ENCODE results near the gene DIPK1A.

DNA sequence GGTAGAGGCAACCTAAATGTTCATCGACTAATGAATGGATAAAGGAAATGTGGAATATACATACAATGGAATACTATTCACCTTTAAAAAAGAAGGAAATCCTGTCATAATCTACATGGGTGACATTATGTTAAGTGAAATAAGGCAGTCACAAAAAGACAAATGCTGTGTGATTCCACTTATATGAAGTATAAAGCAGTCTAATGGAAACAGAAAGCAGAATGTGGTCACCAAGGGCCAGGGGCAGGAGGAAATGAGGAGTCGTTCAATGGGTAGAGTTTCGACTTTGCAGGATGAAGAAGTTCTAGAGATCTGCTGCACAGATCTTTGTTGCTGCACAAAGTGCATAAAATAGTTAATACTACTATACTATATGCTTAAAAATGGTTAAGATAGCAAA lies 7.8 kb downstream of the DIPK1A start:
- TF ChIP-seq GATA2 (IDR thresholded peaks at IDR 0.05; ENCODE audit: low read depth, low read length) (no peak), GATA3 (IDR thresholded peaks at IDR 0.05; ENCODE audit: low read depth, low read length) (no peak)
